NB4 (cell line): Measurements from ENCODE around the gene ABHD10.

Experiments used
- MYC ChIP-seq: IDR thresholded peaks from 2 replicates; pipeline ENCODE4 v1.6.1; 2011; ENCODE audit warnings: low read depth, low read length
- TF ChIP-seq, protein P1 (sequence below): IDR thresholded peaks from one replicate; pipeline ENCODE4 v1.5.1; 2012; ENCODE audit warnings: low read depth, low read length

DNA sequence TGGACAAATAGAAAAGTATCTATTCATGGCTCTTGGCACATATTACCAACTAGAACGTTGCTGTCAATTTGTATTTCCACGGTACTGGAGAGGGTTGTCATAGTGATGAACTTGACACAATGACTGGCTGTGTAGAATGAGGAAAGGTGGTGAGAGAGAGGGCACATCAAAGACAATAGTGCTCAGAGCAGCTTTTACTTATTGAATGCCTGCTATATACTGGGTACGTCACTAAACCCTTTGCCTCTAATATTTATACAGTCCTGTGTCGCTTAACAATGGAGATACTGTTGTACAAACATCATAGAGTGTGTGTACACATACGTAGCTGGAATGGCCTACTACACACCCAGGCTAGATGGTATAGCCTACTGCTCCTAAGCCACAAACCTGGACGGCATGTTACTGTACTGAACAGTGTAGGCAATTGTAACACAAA lies 64.0 kb downstream of the ABHD10 start:
- TF ChIP-seq, protein P1, sequence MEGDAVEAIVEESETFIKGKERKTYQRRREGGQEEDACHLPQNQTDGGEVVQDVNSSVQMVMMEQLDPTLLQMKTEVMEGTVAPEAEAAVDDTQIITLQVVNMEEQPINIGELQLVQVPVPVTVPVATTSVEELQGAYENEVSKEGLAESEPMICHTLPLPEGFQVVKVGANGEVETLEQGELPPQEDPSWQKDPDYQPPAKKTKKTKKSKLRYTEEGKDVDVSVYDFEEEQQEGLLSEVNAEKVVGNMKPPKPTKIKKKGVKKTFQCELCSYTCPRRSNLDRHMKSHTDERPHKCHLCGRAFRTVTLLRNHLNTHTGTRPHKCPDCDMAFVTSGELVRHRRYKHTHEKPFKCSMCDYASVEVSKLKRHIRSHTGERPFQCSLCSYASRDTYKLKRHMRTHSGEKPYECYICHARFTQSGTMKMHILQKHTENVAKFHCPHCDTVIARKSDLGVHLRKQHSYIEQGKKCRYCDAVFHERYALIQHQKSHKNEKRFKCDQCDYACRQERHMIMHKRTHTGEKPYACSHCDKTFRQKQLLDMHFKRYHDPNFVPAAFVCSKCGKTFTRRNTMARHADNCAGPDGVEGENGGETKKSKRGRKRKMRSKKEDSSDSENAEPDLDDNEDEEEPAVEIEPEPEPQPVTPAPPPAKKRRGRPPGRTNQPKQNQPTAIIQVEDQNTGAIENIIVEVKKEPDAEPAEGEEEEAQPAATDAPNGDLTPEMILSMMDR, result no peak
- no peak for TF ChIP-seq MYC
